Fibroblast of lung (primary cell): ENCODE results near the gene NTRK3. TPM values are rescaled to one million over a fixed set of nuclear protein-coding genes. Genes with fewer than 3 reads are reported as not detected.

Source experiments
- DNase-seq, 2 donors: peaks; one replicate each; pipeline versions ENCODE4 v3.0.0 to v3.0.0-alpha.2; 2010; ENCODE audit warnings: low read depth in 2 of 2
- H2AFZ ChIP-seq: 2 replicates; pipeline ENCODE4 v1.5.1; 2012; ENCODE audit warnings: low read length, control low read depth, inconsistent platforms
- H3K27ac ChIP-seq: 2 replicates; pipeline ENCODE4 v1.5.1; 2011; ENCODE audit warnings: low read length, control low read depth; ENCODE audit not compliant: insufficient read depth
- H3K27me3 ChIP-seq: 2 replicates; pipeline ENCODE4 v1.5.1; 2011; ENCODE audit warnings: mild to moderate bottlenecking, low read length; ENCODE audit not compliant: control insufficient read depth, insufficient read depth
- H3K36me3 ChIP-seq: 2 replicates; pipeline ENCODE4 v1.5.1; 2011; ENCODE audit warnings: low read length; ENCODE audit not compliant: control insufficient read depth, insufficient read depth
- H3K4me1 ChIP-seq: 2 replicates; pipeline ENCODE4 v1.5.1; 2011; ENCODE audit warnings: low read length; ENCODE audit not compliant: control insufficient read depth, insufficient read depth; ENCODE audit errors: extremely low read depth
- H3K4me2 ChIP-seq: 2 replicates; pipeline ENCODE4 v1.5.1; 2011; ENCODE audit warnings: low read length, control low read depth; ENCODE audit not compliant: insufficient read depth; ENCODE audit errors: extremely low read depth
- H3K4me3 ChIP-seq, 4 experiments: fragments of 200-600 bp in 1 of 4; sonication (generic) in 1 of 4; replicated peaks in 1 of 4; 2 replicates each; pipeline ENCODE4 v1.5.1; 2011 to 2016; ENCODE audit warnings: low read length in 4 of 4, low read depth in 3 of 4, mild to moderate bottlenecking in 3 of 4, control low read depth in 2 of 4, inconsistent platforms in 1 of 4, mixed read lengths in 1 of 4; ENCODE audit not compliant: insufficient read depth in 1 of 4; ENCODE audit errors: control extremely low read depth in 1 of 4
- H3K79me2 ChIP-seq: 2 replicates; pipeline ENCODE4 v1.5.1; 2012; ENCODE audit warnings: mild to moderate bottlenecking, low read length, inconsistent platforms; ENCODE audit not compliant: control insufficient read depth, insufficient read depth
- H3K9ac ChIP-seq: 2 replicates; pipeline ENCODE4 v1.5.1; 2011; ENCODE audit warnings: mild to moderate bottlenecking, low read length, control low read depth; ENCODE audit not compliant: insufficient read depth
- H3K9me3 ChIP-seq: 2 replicates; pipeline ENCODE4 v1.5.1; 2012; ENCODE audit warnings: low read depth, low read length; ENCODE audit not compliant: control insufficient read depth, insufficient read depth
- H4K20me1 ChIP-seq: 2 replicates; pipeline ENCODE4 v1.5.1; 2011; ENCODE audit warnings: low read length; ENCODE audit not compliant: control insufficient read depth, insufficient read depth; ENCODE audit errors: extremely low read depth
- EZH2 ChIP-seq: IDR thresholded peaks from 2 replicates; pipeline ENCODE4 v1.5.1; 2012; ENCODE audit warnings: low read length, control low read depth, mild to moderate bottlenecking; ENCODE audit errors: missing control alignments
- polyA plus RNA-seq, 2 donors: library from polyadenylated mRNA; depleted of rRNA in 1 of 2; stranded (reverse) in 1 of 2; unstranded in 1 of 2; fragments of >200 nt; gene quantifications; 2 replicates each; pipeline ENCODE4 v1.2.1, GENCODE V29; 2011 to 2012; ENCODE audit warnings: missing spikeins in 1 of 2
- total RNA-seq: library from RNA; depleted of rRNA; stranded (reverse); fragments of >200 nt; gene quantifications from 2 replicates; pipeline ENCODE4 v1.2.1, GENCODE V29; 2014
- TF ChIP-seq, protein P1 (sequence below), 2 donors: IDR thresholded peaks in 1 of 2; conservative IDR thresholded peaks in 1 of 2; 1 replicate in 1 of 2; 2 replicates in 1 of 2; pipeline ENCODE4 v1.5.1; 2011 to 2012; ENCODE audit warnings: low read length in 2 of 2, control low read depth in 1 of 2, inconsistent platforms in 1 of 2, low read depth in 1 of 2, mild to moderate bottlenecking in 1 of 2

The NTRK3 gene
- total and polyA plus RNA-seq, 2 donors (not counting 1 experiment from before 2014, with no cell fraction given): 0.06 TPM; not detected in 1

- H3K4me2 ChIP-seq: no peak overlapping the region
- DNase-seq: no peak
- H3K79me2 ChIP-seq: no peaks in the 10 kb centered on the region
- no peaks in the 10 kb centered on the region for H3K9me3 ChIP-seq
- H3K27ac ChIP-seq: no peak overlapping the region
- TF ChIP-seq EZH2: no peak
- TF ChIP-seq, protein P1, sequence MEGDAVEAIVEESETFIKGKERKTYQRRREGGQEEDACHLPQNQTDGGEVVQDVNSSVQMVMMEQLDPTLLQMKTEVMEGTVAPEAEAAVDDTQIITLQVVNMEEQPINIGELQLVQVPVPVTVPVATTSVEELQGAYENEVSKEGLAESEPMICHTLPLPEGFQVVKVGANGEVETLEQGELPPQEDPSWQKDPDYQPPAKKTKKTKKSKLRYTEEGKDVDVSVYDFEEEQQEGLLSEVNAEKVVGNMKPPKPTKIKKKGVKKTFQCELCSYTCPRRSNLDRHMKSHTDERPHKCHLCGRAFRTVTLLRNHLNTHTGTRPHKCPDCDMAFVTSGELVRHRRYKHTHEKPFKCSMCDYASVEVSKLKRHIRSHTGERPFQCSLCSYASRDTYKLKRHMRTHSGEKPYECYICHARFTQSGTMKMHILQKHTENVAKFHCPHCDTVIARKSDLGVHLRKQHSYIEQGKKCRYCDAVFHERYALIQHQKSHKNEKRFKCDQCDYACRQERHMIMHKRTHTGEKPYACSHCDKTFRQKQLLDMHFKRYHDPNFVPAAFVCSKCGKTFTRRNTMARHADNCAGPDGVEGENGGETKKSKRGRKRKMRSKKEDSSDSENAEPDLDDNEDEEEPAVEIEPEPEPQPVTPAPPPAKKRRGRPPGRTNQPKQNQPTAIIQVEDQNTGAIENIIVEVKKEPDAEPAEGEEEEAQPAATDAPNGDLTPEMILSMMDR (conservative IDR thresholded peaks at IDR 0.05 in 1 of 2, IDR thresholded peaks at IDR 0.05 in 1 of 2; ENCODE audit: low read depth in 1 of 2, low read length in 2 of 2): no peak
- no peaks in the 10 kb centered on the region for H3K4me1 ChIP-seq
- no peaks in the 10 kb centered on the region for H3K36me3 ChIP-seq
- H3K9ac ChIP-seq: no peak overlapping the region
- no peak overlapping the region for H2AFZ ChIP-seq
- H3K4me3 ChIP-seq: no peak overlapping the region
- no peaks in the 10 kb centered on the region for H4K20me1 ChIP-seq
- no peaks in the 10 kb centered on the region for H3K27me3 ChIP-seq
Measured at GRCh38 chr15:87887177-87887576, 369.4 kb downstream of the NTRK3 start.

GRCh38 chr15:87881026-87881425, 375.5 kb downstream of the NTRK3 start:
- TF ChIP-seq, protein P1 (conservative IDR thresholded peaks at IDR 0.05 in 1 of 2, IDR thresholded peaks at IDR 0.05 in 1 of 2; ENCODE audit: low read depth in 1 of 2, low read length in 2 of 2): no peak
- no peaks in the 10 kb centered on the region for H4K20me1 ChIP-seq
- no peak overlapping the region for H3K27ac ChIP-seq
- H2AFZ ChIP-seq: no peak overlapping the region
- H3K4me2 ChIP-seq: no peak overlapping the region
- H3K36me3 ChIP-seq: no peaks in the 10 kb centered on the region
- H3K4me3 ChIP-seq: no peak overlapping the region
- no peak overlapping the region for H3K9ac ChIP-seq
- H3K79me2 ChIP-seq: no peaks in the 10 kb centered on the region
- DNase-seq: no peak
- H3K9me3 ChIP-seq: no peaks in the 10 kb centered on the region
- H3K27me3 ChIP-seq: no peaks in the 10 kb centered on the region
- peaks cover 3% of the 10 kb centered on the region for H3K4me1 ChIP-seq

DNA sequence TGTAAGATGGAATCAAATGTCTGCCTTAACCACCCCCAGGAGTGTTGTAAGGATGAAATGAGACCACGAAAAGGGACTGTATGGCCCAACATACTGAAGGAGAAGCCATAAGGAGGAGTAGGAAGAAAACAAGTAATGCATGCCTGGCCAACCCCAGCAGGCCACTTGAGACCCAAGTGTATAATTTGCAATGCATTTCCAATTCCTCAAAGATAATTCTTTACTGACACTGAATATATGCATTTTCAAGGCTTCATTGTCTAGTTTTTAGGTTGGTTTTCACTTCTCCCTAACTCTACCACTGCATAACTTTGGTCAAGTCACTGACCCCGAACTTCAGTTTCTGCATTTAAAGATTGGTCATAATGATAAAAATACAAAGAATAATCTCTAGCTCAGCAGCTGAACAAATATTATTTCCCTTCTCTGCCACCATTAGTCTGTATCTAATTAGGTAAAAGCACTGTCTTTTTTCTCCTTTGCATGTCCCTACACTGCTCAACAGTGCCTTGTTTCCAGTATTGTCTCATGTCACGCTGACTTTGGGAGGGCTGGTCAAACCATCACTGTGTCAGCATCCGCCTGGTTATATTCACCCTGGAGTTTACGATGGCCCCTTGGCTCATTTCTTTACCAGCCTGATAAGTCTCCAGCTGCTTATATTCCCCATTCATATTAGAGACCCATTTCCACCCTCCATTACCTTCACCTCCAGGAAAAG, 378.6 kb downstream of the NTRK3 start:
- no peaks in the 10 kb centered on the region for H4K20me1 ChIP-seq
- H3K36me3 ChIP-seq: no peaks in the 10 kb centered on the region
- H3K4me2 ChIP-seq: no peak overlapping the region
- H3K27me3 ChIP-seq: no peaks in the 10 kb centered on the region
- H3K79me2 ChIP-seq: no peaks in the 10 kb centered on the region
- no peak overlapping the region for H2AFZ ChIP-seq
- H3K9me3 ChIP-seq: no peaks in the 10 kb centered on the region
- TF ChIP-seq, protein P1 (conservative IDR thresholded peaks at IDR 0.05 in 1 of 2, IDR thresholded peaks at IDR 0.05 in 1 of 2; ENCODE audit: low read depth in 1 of 2, low read length in 2 of 2): no peak
- TF ChIP-seq EZH2: no peak
- DNase-seq: peak in 1 of 2 donors; percentile 50
- H3K4me3 ChIP-seq: no peak overlapping the region
- no peak overlapping the region for H3K9ac ChIP-seq
- peaks cover 3% of the 10 kb centered on the region for H3K4me1 ChIP-seq
- no peak overlapping the region for H3K27ac ChIP-seq
